ENCODE measurements around the gene PCBP1. TPM values are rescaled to one million over a fixed set of nuclear protein-coding genes. Genes with fewer than 3 reads are reported as not detected.

Gene PCBP1
- total RNA-seq (ENCODE audit: low replicate concordance), result 21.3 and 26.5 TPM in 2 replicates

DNA sequence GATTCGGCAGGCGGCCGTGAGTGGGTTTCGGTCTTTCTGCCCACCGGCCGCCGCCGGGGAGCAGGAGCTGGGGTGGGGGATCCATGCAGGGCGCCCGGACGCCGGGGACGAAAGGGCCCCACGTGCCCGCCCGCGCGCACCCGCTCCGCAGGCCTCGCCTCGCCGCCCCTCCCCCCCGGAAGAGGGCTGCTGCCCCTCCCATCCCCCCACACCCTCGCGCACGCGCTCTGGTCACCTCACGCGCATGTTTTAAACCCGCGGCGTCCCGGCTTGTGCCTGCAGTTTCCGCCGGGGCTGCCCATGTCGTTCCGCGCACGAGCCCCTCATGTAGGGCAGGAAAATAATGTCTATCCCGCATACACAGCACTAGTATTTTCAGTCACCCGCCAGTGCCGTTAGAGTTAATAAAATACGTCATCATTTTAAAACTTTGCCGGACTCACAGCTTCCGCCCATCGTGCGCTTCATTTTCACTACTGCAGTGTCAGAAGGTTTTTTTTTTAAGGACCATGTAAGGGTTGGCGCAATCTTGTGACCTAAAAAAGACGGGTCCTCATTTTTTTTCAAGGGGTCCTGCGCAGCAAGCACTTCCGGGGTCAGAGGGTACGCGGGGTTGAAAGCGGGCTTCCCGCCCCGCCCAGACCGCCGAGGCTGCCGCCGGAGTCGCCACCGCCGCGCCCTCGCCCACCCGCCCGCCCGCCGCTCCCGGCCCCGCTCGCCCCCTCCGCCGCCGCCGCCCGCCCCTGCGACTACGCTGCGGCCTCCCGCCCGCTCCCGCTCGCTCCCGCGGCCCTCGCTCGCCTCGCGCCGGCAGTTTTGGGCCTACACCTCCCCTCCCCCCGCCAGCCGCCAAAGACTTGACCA is at the start of gene PCBP1:
PCBP1 (plus strand) TSS at position 640 of the 864 bp plus-strand sequence. CDS start 267 bp downstream, outside the sequence.

Other genes starting within 250 kb of the PCBP1 start
- 15.1 and 35.6 TPM in 2 replicates for gene SNRNP27, start 193.5 kb upstream of the PCBP1 start, total RNA-seq (ENCODE audit: low replicate concordance)
- 5.5 and 6.1 TPM in 2 replicates for gene MXD1, start 172.4 kb upstream of the PCBP1 start, total RNA-seq (ENCODE audit: low replicate concordance)
- gene ASPRV1, start 125.8 kb upstream of the PCBP1 start, total RNA-seq (ENCODE audit: low replicate concordance), result 0.12 and 0.15 TPM in 2 replicates
- 11.9 and 18.8 TPM in 2 replicates for gene C2orf42, start 103.5 kb downstream of the PCBP1 start, total RNA-seq (ENCODE audit: low replicate concordance)
- 123 and 126 TPM in 2 replicates for gene TIA1, start 161.2 kb downstream of the PCBP1 start, total RNA-seq (ENCODE audit: low replicate concordance)
- gene PCYOX1, start 170.7 kb downstream of the PCBP1 start, total RNA-seq (ENCODE audit: low replicate concordance), result 36.9 and 132 TPM in 2 replicates
- gene SNRPG, start 206.3 kb downstream of the PCBP1 start, total RNA-seq (ENCODE audit: low replicate concordance), result 173 and 206 TPM in 2 replicates
- 14.2 and 26.1 TPM in 2 replicates for gene FAM136A, start 214.6 kb downstream of the PCBP1 start, total RNA-seq (ENCODE audit: low replicate concordance)